SH-SY5Y (cell line): ENCODE results near the gene ARID2.

Experiments used
- GATA2 ChIP-seq: IDR thresholded peaks from 2 replicates; pipeline ENCODE4 v1.6.1; 2011; ENCODE audit warnings: mild to moderate bottlenecking, low read depth, low read length
- GATA3 ChIP-seq: IDR thresholded peaks from 2 replicates; pipeline ENCODE4 v1.6.1; 2011; ENCODE audit warnings: low read depth, mild to moderate bottlenecking, low read length, moderate library complexity

- TF ChIP-seq GATA2 (no peak), GATA3 (no peak)
These were observed 1.4 kb upstream of the ARID2 start for GRCh38 chr12:45727980-45728629.
